GM12878 (cell line): ENCODE data around the gene VTI1A. TPM values are rescaled to one million over a fixed set of nuclear protein-coding genes. Genes with fewer than 3 reads are reported as not detected.

Source experiments
- ATAC-seq: fragments of 200-7000 bp; cut with Tn5 transposase; 3 replicates; pipeline ENCODE4 v1.9.1; 2020; ENCODE audit warnings: mild to moderate bottlenecking, moderate library complexity
- BruUV-seq: library from RNA; stranded (reverse); fragments of 400-500 nt; replicated peaks from 2 replicates; lab custom pipeline; 2021; lab: Mats Ljungman, UMichigan
- CTCF ChIA-PET: fragments of 300-600 bp; sonication (Branson Sonifier 250); formaldehyde crosslinking; extraction: SDS; loops from one replicate; lab custom pipeline; 2021; ENCODE audit warnings: inconsistent platforms; lab: Yijun Ruan, JAX
- POLR2A ChIA-PET: fragments of 350-600 bp; formaldehyde crosslinking; extraction: SDS; loops from one replicate; lab custom pipeline; 2021; ENCODE audit warnings: inconsistent platforms; lab: Charles Lee
- RAD21 ChIA-PET: fragments of 300-600 bp; sonication (Branson Sonifier 250); formaldehyde crosslinking; loops from one replicate; lab custom pipeline; 2023; ENCODE audit warnings: antibody characterized with exemption; ENCODE audit not compliant: unreplicated experiment; lab: Charles Lee
- SMC1A ChIA-PET: fragments of 300-600 bp; sonication (Branson Sonifier 250); formaldehyde crosslinking; loops from one replicate; lab custom pipeline; 2023; ENCODE audit not compliant: unreplicated experiment, uncharacterized antibody; lab: Charles Lee
- DNase-seq: peaks from one replicate; pipeline ENCODE4 v3.0.0-alpha.2; 2011; ENCODE audit warnings: low read depth, low spot score
- FAIRE-seq: peaks from 3 replicates; lab custom pipeline; 2011; peaks lifted over from hg19 to GRCh38; lab: Jason Lieb, UNC
- H2AFZ ChIP-seq: 2 replicates; pipeline ENCODE4 v1.6.0; 2011; ENCODE audit warnings: low read depth, low read length, control low read depth; ENCODE audit not compliant: control insufficient read depth
- H3K27ac ChIP-seq: 2 replicates; pipeline ENCODE4 v1.5.1; 2011; ENCODE audit warnings: control low read depth; ENCODE audit not compliant: control insufficient read depth, insufficient read depth
- H3K27me3 ChIP-seq, 2 experiments: replicated peaks in 1 of 2; 2 replicates each; pipeline versions ENCODE4 v1.6.0 to v1.6.1; 2011; ENCODE audit warnings: low read length in 1 of 2; ENCODE audit not compliant: control insufficient read depth in 2 of 2, insufficient read depth in 2 of 2
- H3K36me3 ChIP-seq, 2 experiments: 2 replicates each; pipeline ENCODE4 v1.5.1; 2011; ENCODE audit warnings: low read length in 1 of 2; ENCODE audit not compliant: control insufficient read depth in 2 of 2, insufficient read depth in 2 of 2
- H3K4me1 ChIP-seq: 2 replicates; pipeline ENCODE4 v1.6.1; 2011; ENCODE audit warnings: mild to moderate bottlenecking, low read length, moderate library complexity, mixed read lengths; ENCODE audit not compliant: control insufficient read depth, insufficient read depth
- H3K4me2 ChIP-seq: 2 replicates; pipeline ENCODE4 v1.6.0; 2011; ENCODE audit warnings: control low read depth; ENCODE audit not compliant: control insufficient read depth, insufficient read depth
- H3K4me3 ChIP-seq: fragments of 200-600 bp; sonication (generic); 2 replicates; pipeline ENCODE4 v1.5.1; 2016
- H3K79me2 ChIP-seq: 2 replicates; pipeline ENCODE4 v1.6.0; 2011; ENCODE audit warnings: low read length; ENCODE audit not compliant: control insufficient read depth, insufficient read depth
- H3K9ac ChIP-seq: 2 replicates; pipeline ENCODE4 v1.8.0; 2011; ENCODE audit warnings: low read length, control low read depth, mixed read lengths; ENCODE audit not compliant: control insufficient read depth, insufficient read depth
- H3K9me3 ChIP-seq: replicated peaks from 3 replicates; pipeline ENCODE4 v1.5.1; 2011; ENCODE audit warnings: mild to moderate bottlenecking, low read length; ENCODE audit not compliant: control insufficient read depth, insufficient read depth
- H4K20me1 ChIP-seq: 2 replicates; pipeline ENCODE4 v1.6.0; 2011; ENCODE audit not compliant: control insufficient read depth, insufficient read depth
- RUNX3 ChIP-seq: IDR thresholded peaks from 2 replicates; pipeline ENCODE4 v1.6.1; 2012; ENCODE audit warnings: low read length, inconsistent platforms
- SREBF1 ChIP-seq: IDR thresholded peaks from 2 replicates; pipeline ENCODE4 v1.6.1; 2012; ENCODE audit warnings: mild to moderate bottlenecking, low read length
- SREBF2 ChIP-seq: IDR thresholded peaks from 2 replicates; pipeline ENCODE4 v1.6.1; 2012; ENCODE audit warnings: mild to moderate bottlenecking, low read length
- STAT1 ChIP-seq: fragments of 450-650 bp; conservative IDR thresholded peaks from 2 replicates; pipeline ENCODE4 v1.6.1; 2014; ENCODE audit warnings: antibody characterized with exemption, mild to moderate bottlenecking
- WGBS: methylation state at CpG from one replicate; pipeline ENCODE4 v1.1.6; 2016; ENCODE audit warnings: low lambda C conversion rate; ENCODE audit not compliant: insufficient replicate concordance, insufficient coverage; ENCODE audit errors: missing lambda C conversion rate; 5-methylcytosine and 5-hydroxymethylcytosine counted together
- in situ Hi-C: fragments of 300-500 bp; cut with MboI; formaldehyde crosslinking; loops from 9 replicates; pipeline ENCODE4 v1.14.3; 2018; ENCODE audit warnings: mixed read lengths
- intact Hi-C: fragments of 100-400 bp; cut with micrococcal nuclease; formaldehyde crosslinking; loops from one replicate; pipeline ENCODE4 v1.14.2; 2022; ENCODE audit not compliant: unreplicated experiment
- polyA plus RNA-seq, 11 experiments: library from polyadenylated mRNA; depleted of rRNA in 4 of 11; unstranded in 6 of 11; stranded (reverse) in 5 of 11; fragments of >200 nt; fragmentation: Nextera tagmentation in 4 of 11; fragmentation: Illumina TruSeq in 1 of 11; extraction: Ambion mirVana in 4 of 11; extraction: Trizol in 1 of 11; gene quantifications; 1 replicate in 1 of 11; 2 replicates in 10 of 11; pipeline versions ENCODE4 v1.2.1 to v1.2.3, GENCODE V29; 2011 to 2016; ENCODE audit warnings: inconsistent platforms in 2 of 11, missing spikeins in 2 of 11, low read depth in 1 of 11
- total RNA-seq, 4 experiments: library from RNA; depleted of rRNA in 3 of 4; stranded (reverse); fragments of >200 nt in 3 of 4; fragmentation: Illumina TruSeq in 1 of 4; extraction: Trizol in 1 of 4; gene quantifications; 2 replicates each; pipeline versions ENCODE4 v1.2.1 to v1.2.3, GENCODE V29; 2013 to 2021
- TF ChIP-seq, protein P1 (sequence below): fragments of 450-650 bp; IDR thresholded peaks from 2 replicates; pipeline ENCODE4 v1.6.1; 2018; ENCODE audit warnings: mild to moderate bottlenecking, low read depth, moderate library complexity; ENCODE audit not compliant: partially characterized antibody

VTI1A gene
- total and polyA plus RNA-seq, 10 of the 15 experiments (the other 5 are each of a cell fraction or from before 2014, with no cell fraction given), result 12.4 to 43.2 (median 27.5) TPM

- Histone ChIP-seq H3K27me3 (no peaks in the 10 kb centered on the region), H3K36me3 (no peaks in the 10 kb centered on the region), H3K79me2 (no peaks in the 10 kb centered on the region), H3K9me3 (no peaks in the 10 kb centered on the region), H3K27ac (no peak overlapping the region), H3K4me3 (no peak overlapping the region), H3K4me1 (no peaks in the 10 kb centered on the region), H4K20me1 (no peaks in the 10 kb centered on the region), H3K9ac (no peak overlapping the region), H2AFZ (no peak overlapping the region), H3K4me2 (no peak overlapping the region)
- intact Hi-C loops (no loop called here), in situ Hi-C loops (no loop called here)
- ChIA-PET RAD21 (no interaction called here), POLR2A (no interaction called here), SMC1A (no interaction called here), CTCF (no interaction called here)
- FAIRE-seq (no peak), DNase-seq (no peak), ATAC-seq (no peak)
- TF ChIP-seq, protein P1, sequence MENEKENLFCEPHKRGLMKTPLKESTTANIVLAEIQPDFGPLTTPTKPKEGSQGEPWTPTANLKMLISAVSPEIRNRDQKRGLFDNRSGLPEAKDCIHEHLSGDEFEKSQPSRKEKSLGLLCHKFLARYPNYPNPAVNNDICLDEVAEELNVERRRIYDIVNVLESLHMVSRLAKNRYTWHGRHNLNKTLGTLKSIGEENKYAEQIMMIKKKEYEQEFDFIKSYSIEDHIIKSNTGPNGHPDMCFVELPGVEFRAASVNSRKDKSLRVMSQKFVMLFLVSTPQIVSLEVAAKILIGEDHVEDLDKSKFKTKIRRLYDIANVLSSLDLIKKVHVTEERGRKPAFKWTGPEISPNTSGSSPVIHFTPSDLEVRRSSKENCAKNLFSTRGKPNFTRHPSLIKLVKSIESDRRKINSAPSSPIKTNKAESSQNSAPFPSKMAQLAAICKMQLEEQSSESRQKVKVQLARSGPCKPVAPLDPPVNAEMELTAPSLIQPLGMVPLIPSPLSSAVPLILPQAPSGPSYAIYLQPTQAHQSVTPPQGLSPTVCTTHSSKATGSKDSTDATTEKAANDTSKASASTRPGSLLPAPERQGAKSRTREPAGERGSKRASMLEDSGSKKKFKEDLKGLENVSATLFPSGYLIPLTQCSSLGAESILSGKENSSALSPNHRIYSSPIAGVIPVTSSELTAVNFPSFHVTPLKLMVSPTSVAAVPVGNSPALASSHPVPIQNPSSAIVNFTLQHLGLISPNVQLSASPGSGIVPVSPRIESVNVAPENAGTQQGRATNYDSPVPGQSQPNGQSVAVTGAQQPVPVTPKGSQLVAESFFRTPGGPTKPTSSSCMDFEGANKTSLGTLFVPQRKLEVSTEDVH, result no peak
- TF ChIP-seq STAT1 (no peak), SREBF2 (no peak), SREBF1 (no peak), RUNX3 (no peak)
- 97% methylated on average over 8 of the region's 8 CpGs for WGBS
- no TSS peak for BruUV-seq
Observed at GRCh38 chr10:112631501-112632400, 184.7 kb downstream of the VTI1A start.
